GM15510 (cell line): Measurements from ENCODE around the gene LBR.

Source experiments
- POLR2A ChIP-seq: IDR thresholded peaks from 3 replicates; pipeline ENCODE4 v1.6.1; 2011; ENCODE audit warnings: borderline replicate concordance; ENCODE audit not compliant: insufficient read length; ENCODE audit errors: extremely low read depth

Gene LBR

DNA sequence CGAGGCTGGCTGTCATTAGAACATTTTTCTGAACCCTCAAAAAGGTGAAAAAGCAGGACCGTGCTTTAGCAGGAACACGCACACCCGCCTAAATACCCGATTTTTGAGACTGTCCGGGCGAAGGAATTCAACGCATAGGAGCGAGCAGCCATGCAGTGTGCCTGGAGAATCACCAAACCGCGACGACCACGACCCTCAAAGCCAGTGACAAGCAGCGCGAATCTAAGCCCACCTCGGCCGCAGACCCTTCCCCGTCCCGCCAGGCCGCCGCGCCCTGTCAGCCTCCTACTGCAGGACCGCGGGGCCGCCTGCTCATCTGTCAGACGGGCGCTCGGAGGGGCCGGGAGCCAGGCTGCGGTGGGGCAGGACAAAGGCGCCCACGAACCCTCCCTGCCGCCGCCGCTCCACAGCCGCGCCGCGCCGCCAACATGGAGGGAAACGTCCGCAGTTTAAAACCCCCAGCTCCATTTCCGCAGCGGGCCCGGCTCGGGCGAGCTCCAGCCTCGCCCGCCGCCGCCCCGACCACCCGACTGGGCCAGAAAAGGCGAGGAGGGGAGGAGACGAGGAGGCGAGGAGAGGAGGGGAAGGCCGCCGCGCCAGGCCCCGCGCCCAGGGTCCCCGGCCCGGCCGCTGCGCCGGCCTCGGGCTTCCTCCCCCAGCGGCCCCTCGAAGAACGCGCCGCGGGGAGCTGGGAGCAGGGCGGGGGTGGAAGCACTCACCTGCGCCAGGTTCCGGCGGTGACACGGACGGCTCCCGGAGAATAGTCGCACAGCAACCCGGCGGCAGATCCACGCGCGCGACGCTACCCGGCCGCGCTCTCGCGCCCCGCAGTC lies at the start of gene LBR:
Gene LBR, minus strand, starts transcription at position 804 of the 833 bp plus-strand sequence. CDS start 3,963 bp downstream, outside the sequence.
- TF ChIP-seq POLR2A = peak; percentile 71

DNA sequence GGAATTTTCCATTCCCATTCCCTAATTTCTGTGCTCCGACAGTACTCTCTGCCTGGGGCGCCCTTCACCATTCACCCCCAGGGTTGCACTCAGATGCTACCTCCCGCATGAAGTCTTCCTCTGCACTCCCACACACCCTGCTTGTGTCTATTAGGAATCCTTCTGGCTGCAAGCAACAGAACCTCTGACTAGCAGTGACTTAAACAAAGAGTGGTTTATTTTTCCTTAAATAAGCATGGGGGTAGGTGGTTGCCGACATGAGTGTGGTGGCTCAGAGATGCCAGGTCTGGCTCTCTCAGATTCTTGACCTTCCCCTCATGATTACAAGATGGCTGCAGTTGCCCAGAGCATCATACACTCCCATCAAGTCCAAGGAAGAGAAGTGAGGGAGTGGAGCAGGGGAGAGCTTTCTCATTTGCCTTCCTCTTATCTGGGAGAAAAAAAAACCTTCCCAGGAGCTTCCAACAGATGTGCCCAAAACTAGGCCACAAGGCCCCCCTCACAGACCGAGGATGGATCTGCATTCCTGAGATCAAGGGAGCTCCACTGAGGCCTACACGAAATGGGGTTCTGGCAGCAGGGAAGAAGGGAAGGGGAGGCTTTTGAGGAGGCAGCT lies 49.6 kb upstream of the LBR start:
- no peak for TF ChIP-seq POLR2A

DNA sequence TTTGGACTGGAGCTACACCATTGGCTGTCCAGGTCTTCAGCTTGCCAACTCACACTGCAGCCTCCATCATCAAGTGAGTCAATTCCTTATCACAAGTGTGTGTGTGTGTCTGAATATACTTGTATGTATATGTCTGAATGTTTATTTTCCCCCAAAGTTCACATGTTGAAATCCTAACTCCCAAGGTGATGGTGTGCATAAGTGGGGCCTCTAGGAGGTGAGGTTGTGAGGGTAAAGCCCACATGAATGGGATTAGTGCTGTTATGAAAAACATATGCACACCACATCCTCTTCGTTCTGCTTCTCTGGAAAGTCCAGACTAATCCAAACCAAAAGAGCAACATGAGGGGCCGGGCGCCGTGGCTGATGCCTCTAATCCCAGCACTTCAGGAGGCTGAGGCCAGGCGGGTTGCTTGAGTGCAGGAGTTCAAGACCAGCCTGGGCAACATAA lies 48.7 kb upstream of the LBR start:
- TF ChIP-seq POLR2A = no peak

DNA sequence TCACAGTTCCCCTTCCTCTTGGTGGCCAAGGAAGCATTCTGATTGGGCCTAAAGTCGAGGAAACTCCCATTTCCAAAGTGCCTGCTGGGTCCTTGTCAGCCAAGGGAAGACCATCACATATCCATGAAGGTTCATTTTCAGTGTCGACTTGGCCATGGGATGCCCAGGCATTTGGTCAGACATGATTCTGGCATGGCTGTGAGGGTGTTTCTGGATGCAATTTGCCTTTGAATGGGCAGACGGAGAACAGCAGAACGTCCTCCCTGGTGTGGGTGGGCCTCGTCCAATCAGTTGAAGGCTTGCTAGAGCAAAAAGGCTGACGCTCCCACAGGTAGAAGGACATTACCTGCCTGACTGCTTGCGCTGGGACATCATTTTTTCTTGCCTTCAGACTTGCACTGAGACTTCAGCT lies 48.3 kb upstream of the LBR start:
- TF ChIP-seq POLR2A = no peak

DNA sequence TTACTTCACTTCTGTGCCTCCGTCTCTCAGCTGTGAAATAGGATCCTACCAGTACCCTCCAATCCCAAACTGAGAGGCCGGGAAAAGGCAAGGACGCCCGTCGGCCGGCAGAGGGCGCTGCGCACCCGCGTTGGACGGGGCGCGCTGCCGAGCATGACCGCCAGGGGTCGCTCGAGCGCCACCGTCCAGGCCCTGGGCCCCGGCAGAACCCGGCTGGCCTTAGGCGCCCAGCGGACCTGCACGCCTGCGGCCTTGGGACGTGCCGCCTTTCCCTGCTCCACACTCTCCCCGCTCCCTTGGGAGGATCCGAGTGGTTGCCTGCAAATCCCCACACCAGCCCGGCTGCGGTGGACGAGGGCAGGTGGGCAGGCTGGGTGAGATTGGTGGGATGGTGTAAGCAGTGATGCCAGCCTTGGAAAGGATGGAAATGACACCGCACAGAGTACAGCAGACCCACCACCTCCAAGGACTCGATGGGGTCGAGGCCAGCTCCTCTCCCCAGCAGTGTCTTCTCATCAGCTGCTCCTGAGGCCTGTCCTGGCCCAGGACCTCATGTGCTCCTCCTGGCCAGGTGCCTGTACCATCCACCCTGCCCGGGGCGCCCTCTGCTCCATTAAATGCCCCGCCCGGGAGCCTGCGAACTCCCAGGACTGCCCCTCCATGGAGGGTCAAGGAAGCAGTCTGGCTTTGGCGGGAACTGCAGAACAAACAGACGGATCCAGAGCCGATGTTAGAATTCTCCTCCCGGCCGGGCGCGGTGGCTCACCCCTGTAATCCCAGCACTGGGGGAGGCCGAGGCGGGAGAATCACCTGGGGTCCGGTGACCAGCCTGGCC lies 47.4 kb upstream of the LBR start:
- no peak for TF ChIP-seq POLR2A

DNA sequence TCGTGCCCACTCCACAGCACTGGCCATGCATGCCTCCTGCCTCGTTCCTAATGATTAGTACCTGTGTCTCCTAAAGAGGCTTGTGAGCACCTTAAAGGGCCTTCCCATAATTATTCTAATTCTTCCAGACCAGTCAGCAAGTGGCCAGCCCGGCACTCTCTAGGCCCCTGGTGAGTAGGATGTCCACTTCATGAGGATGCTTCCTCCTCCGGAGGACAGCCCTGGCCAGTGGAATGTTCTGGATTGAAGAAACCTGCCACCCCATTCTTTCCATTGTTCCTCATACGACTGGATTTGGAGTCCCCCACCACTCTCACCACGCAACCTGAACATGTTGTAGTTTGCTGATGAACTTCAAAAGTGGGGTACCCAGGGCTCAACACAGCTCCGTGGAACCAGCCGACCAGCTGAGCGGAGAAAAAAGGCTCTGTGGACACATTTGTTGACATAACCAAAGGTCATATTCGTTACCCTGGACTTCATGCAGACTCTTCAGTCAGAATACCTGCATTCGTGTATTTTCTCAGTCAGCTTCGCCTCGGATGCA lies 46.7 kb upstream of the LBR start:
- no peak for TF ChIP-seq POLR2A

DNA sequence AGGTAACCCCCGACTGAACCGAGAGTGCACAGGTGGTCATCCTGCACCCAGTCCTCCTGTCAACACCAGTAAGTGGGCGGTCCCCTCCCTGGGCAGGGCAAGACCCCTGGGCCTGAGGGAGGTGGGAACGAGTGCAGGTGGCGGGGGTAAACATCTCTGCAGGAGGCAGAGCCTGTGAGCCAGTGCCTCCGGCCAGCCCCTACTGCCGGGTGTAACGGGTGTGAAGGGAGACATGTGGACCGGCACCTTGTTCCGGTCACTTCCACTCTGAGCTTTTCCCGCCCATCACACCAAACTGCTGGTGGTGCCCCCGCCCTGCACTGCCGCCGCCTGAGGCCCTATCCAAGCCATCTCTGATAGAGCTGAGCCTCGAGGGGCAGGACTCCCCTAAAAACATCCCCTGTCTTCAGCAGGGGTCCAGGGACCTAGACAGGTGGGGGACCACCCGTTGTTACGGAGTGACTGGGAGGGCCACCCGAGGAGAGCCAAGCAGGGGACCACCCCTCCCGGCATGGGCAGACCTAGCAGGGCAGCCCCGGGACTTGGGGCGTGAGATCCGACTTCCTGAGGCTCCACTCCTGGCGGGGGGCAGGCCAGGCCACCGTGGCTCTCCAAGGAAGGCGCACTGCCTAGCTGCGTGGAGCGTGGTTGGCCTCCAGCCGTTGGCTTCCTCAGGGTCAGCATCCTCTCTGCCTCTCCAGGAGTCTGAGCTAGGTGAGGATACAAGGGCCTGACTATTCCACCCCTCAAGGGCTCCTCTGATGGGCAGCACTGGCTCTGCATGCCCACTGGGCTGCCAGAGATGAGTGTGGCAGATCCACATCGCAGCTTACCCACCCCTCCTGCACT lies 43.8 kb upstream of the LBR start:
- TF ChIP-seq POLR2A = no peak

DNA sequence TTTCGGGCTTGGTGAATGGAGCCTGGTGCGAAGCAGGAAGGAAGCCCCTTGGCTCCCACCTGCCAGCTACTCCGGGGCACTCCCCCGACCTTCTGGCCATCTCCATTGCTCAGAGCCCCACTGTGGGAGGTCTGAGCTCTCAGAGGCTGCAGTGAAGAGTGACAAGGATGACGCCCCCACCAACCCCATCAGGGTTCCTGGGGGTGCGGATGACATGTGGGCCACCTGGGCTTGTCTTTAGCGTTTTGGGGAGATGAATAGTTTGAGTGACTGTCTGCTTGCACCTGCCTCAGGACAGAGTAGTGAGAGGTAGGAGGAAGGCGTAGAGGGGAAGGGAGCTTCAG lies 43.2 kb upstream of the LBR start:
- TF ChIP-seq POLR2A = no peak

DNA sequence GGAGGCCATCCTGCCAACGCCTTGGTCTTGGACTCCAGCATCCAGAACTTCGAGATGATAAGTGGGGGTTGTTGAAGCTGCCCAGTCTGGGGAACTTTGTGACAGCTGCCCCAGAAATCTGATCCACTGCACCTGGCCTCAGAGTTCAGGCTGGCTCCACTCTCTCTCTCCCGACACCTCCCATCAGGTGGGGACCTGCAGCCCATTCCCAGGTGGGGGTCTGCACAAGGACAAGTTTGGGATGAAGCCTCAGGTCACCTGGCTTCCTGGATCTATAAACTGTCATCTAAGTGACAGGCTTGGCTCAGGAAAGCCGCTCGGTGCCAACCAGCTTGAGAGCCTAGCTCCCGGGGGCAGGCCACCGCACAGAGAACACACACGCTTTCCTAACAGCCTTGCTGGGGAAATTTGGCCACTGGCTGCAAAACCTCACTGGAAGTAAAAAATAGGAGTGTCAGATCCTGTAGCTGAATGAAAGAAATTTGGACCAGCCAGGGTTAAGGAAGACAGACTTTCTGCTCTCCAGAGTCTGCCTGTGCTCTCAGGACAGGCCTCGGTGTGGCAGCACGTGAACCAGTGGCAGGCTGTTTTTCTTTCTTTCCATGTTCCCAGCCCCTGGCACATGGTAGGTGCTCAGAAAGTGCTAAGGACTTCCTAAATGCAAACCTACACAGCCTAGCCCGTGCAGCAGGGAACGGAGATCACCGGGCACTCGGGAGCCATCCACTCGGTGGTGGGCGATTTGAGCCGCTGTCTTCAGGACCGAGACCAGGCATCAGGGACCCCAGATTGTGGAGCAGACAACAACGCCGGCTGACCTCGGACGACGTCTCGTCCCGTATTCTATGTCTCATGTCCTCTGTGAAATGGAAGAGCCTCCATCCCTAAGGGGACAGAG lies 42.6 kb upstream of the LBR start:
- TF ChIP-seq POLR2A = no peak

DNA sequence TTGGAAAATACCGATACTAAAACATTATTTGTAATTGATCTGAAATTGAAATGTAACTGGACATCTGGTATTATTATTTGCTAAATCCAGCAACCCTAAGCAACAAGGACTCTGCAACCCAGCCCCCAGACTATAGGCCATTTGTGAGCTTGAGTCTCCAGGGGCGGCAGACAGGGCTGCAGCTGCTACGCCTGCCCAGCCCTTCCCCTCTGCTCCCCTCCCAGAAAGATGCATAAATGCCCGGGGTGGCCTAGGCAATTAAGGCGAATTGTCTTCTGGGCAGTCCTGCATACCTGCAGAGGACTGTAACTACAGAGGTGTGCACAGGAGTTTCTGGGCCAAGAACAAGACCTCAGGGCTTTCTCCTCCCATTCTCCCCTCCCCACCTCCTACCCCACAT lies 41.2 kb upstream of the LBR start:
- TF ChIP-seq POLR2A = no peak

DNA sequence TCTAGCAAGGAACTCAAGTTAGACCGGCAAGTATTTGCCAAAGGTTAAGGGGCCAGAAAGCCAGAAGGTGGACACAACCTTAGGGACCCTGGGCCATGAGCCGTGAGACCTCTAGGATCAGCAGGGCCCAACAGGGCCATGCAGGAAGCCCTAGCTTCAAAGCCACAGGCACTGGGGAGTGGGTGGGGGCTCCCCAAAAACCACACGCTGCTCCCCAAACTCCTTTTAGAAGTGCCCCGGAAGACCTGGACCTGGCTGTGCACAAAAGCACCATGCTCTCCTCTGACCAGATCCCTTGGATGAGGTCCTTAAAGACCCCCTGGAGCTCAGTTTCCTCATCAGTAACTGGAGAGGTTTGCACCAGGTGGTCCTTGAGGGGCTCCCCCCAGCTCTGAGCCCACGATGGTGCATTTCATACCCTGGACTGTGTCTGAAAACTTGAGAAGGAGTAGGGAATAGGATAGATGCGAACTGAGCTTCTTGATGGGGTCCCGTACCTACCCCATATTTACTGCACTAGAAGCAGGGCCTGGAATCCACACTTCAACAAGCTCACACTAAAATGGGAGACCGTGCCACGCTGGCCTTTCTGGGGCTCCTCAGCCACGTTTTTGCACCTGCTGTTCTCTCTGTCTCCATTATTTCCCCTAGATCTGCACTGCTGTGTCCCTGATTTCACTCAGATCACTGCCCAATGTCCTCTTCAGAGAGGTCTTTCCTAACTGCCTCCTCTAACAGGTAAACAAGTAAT lies 40.6 kb upstream of the LBR start:
- TF ChIP-seq POLR2A = no peak

DNA sequence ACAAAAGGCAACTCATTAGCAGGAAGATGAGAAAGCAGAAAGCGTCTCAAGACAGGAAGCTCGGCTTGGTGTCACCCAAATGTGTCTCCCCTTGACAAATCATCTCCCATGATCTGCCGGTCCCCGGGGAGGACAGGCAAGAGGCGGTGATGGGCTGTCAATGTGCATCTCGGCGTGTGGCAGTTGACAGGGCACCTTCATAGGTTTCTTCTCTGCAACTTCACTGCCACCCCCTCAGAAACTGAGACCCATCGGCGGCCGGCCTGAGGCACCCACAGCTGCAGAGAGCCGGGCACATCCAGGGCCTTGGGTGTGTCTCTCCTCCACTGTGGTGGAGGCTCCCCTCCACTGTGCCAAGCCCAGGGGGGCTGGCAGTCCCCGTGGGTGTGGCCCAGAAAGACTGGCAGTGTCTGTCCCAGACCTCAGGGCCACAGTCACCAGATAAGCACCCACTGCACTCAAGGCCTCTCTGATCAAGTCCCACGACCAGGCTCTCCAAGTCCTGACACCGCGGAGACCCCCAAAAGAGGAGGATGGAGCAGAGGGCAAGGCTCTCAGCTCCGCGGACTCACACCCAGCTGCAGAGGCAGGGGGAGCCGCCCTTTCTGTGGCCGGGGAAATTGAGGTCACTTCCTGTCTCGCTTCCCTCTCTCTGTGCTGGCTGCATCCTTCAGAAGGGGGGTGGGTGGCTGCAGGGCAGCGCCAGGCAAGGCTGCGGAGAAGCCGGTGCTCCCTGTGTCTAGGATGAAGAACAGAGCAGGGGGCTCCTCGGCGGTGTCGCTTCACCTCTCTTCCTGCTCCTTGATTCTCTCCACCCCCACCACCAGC lies 39.6 kb upstream of the LBR start:
- TF ChIP-seq POLR2A = peak; percentile 96

DNA sequence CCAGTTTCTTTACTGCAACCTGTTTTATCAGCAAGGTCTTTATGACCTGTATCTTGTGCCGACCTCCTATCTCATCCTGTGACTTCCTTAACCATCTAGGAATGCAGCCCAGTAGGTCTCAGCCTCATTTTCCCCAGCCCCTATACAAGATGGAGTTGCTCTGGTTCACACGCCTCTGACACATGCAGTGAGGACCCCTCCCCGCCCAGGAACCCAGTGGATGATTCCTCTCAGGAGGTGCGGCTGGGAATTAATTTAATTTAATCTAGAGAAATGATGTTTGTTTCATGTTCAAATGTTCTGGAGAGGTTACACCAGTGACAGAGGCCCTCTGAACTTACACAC lies 39.0 kb upstream of the LBR start:
- TF ChIP-seq POLR2A = no peak
